ENCODE data around the gene ZDHHC8. TPM values are rescaled to one million over a fixed set of nuclear protein-coding genes. Genes with fewer than 3 reads are reported as not detected.

The ZDHHC8 gene
- total RNA-seq, 3 donors from 2014 or later = 10.2 to 14.1 (median 11.2) TPM

- H3K4me1 ChIP-seq = no peaks in the 10 kb centered on the region
- H3K36me3 ChIP-seq = no peaks in the 10 kb centered on the region
- DNase-seq (ENCODE audit: low spot score in 2 of 2) = no peak
- intact Hi-C loops (cut with DNase I; ENCODE audit: low total_unique reads) = no loop called here
- TF ChIP-seq CTCF (IDR thresholded peaks at IDR 0.05) (no peak), POLR2A (IDR thresholded peaks at IDR 0.05) (no peak)
- H3K4me3 ChIP-seq = no peak overlapping the region
- no peak overlapping the region for H3K27ac ChIP-seq
- no peaks in the 10 kb centered on the region for H3K27me3 ChIP-seq
- no peaks in the 10 kb centered on the region for H3K9me3 ChIP-seq
Observed at GRCh38 chr22:20182365-20182764, 50.8 kb downstream of the ZDHHC8 start.

- Histone ChIP-seq H3K27ac (no peak overlapping the region), H3K4me1 (no peaks in the 10 kb centered on the region), H3K4me3 (no peak overlapping the region), H3K36me3 (no peaks in the 10 kb centered on the region), H3K27me3 (no peaks in the 10 kb centered on the region), H3K9me3 (no peaks in the 10 kb centered on the region)
- TF ChIP-seq POLR2AphosphoS5 (IDR thresholded peaks at IDR 0.05) (no peak), CTCF (IDR thresholded peaks at IDR 0.05) (no peak), POLR2A (IDR thresholded peaks at IDR 0.05) (no peak)
- DNase-seq (ENCODE audit: low spot score in 2 of 2) = no peak
- intact Hi-C loops (cut with DNase I; ENCODE audit: low total_unique reads) = no loop called here
Observed at GRCh38 chr22:20183101-20183500, 51.5 kb downstream of the ZDHHC8 start.

- H3K9me3 ChIP-seq = no peaks in the 10 kb centered on the region
- no peak for DNase-seq (ENCODE audit: low spot score in 2 of 2)
- TF ChIP-seq CTCF (IDR thresholded peaks at IDR 0.05) (no peak), POLR2AphosphoS5 (IDR thresholded peaks at IDR 0.05) (no peak), POLR2A (IDR thresholded peaks at IDR 0.05) (no peak)
- H3K36me3 ChIP-seq = no peaks in the 10 kb centered on the region
- intact Hi-C loops (cut with DNase I; ENCODE audit: low total_unique reads) = no loop called here
- no peaks in the 10 kb centered on the region for H3K4me1 ChIP-seq
- no peaks in the 10 kb centered on the region for H3K27me3 ChIP-seq
- H3K4me3 ChIP-seq = no peak overlapping the region
- no peak overlapping the region for H3K27ac ChIP-seq
Observed at GRCh38 chr22:20183823-20184222, 52.2 kb downstream of the ZDHHC8 start.

GRCh38 chr22:20184501-20185165, 53.0 kb downstream of the ZDHHC8 start:
- no peaks in the 10 kb centered on the region for H3K27me3 ChIP-seq
- H3K4me3 ChIP-seq = no peak overlapping the region
- H3K36me3 ChIP-seq = no peaks in the 10 kb centered on the region
- intact Hi-C loops (cut with DNase I; ENCODE audit: low total_unique reads) = no loop called here
- TF ChIP-seq POLR2A (IDR thresholded peaks at IDR 0.05) = no peak
- TF ChIP-seq POLR2AphosphoS5 (IDR thresholded peaks at IDR 0.05) = no peak
- H3K9me3 ChIP-seq = no peaks in the 10 kb centered on the region
- DNase-seq (ENCODE audit: low spot score in 2 of 2) = no peak
- no peak overlapping the region for H3K27ac ChIP-seq
- H3K4me1 ChIP-seq = no peaks in the 10 kb centered on the region

GRCh38 chr22:20185750-20186149, 54.1 kb downstream of the ZDHHC8 start:
- Histone ChIP-seq H3K36me3 (no peaks in the 10 kb centered on the region), H3K4me1 (no peaks in the 10 kb centered on the region), H3K9me3 (no peaks in the 10 kb centered on the region), H3K27me3 (no peaks in the 10 kb centered on the region), H3K27ac (no peak overlapping the region), H3K4me3 (no peak overlapping the region)
- no peak for TF ChIP-seq POLR2AphosphoS5 (IDR thresholded peaks at IDR 0.05)
- no peak for TF ChIP-seq POLR2A (IDR thresholded peaks at IDR 0.05)
- TF ChIP-seq CTCF (IDR thresholded peaks at IDR 0.05) = no peak
- DNase-seq (ENCODE audit: low spot score in 2 of 2) = no peak
- intact Hi-C loops (cut with DNase I; ENCODE audit: low total_unique reads) = no loop called here

Measured in breast epithelium (tissue), 4 donors.